HG03439 (cell line): ENCODE results near the gene FAM193B.
A peak's percentile ranks its signal among the peaks of the same experiment; 100 is the strongest.

Source experiments
- ATAC-seq: cut with Tn5 transposase; IDR thresholded peaks from one replicate; pipeline ENCODE4 v1.9.1; 2021; ENCODE audit warnings: mild to moderate bottlenecking, moderate library complexity; ENCODE audit not compliant: unreplicated experiment

Gene FAM193B

GRCh38 chr5:177519463-177520235 lies 34.7 kb downstream of the FAM193B start:
- no peak for ATAC-seq

DNA sequence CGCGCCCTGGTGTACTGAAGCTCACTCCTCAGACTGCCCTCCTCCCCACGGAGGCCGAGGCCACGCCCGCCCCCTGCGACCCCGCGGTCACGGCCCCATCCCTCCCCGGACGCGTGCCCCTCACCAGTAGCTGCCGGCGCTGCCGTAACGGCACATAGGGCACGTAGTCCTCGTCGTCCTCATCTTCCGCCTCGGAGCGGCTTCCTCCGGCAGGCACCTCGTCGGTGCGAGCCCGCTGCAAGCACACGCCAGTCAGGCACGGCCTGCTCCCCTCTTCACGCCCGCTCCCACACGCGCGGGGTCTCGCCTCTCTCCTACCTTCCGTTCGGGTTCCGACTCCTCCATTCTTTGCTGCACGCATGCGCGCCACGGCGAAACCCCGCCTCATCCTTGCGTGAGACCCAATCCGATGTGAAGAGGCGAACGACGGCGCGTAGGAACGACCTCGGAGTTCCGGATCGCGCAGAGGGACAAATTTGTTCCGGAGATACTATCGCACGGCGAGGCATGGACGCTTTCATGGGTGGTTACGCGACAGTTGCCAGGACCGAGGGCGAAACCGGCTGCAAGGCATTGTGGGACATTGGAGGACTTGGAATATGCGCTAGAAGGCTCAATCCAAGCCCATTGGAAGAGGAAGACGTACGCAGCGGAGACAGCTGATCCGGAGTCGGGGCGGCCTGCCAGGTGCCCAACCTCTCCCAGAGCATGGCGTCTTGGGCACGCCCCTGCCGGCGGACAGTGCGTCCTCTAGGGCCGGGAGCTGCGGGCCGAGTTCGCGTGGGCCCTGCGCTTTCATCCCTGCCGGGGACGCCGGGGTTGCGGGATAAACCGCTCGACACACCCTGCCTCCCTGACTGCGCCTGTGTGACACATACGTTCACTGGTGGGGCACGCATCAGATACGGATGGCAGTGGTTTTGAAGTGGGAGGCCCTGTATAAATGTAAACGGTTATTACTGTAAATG lies 37.5 kb downstream of the FAM193B start, which contains the start of gene DDX41:
DDX41 (minus strand) TSS at position 361 of the 968 bp plus-strand sequence; CDS start at position 345, 16 bp downstream.
- peak; percentile 74 for ATAC-seq

DNA sequence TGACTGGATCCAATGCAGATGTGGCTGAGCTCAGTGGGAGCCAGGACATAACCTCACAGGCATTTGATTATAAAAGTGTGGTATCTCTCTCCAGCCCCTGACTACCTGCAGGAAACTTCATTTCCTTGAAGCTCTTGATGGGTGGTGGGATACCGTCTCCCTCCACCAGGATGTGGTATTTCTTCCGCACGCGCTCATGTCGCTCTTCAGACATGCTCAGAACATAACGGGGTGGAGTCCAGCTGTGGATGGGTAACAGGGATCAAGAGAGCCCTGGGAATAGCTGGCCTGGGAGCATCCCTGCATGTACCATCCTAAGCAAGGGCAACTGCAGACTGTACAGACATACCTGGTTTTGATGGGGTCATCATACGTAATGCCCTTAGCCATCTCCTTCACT lies 38.8 kb downstream of the FAM193B start:
- no peak for ATAC-seq

- ATAC-seq = no peak
Observed at GRCh38 chr5:177514541-177514940, 39.8 kb downstream of the FAM193B start.

- ATAC-seq = no peak
Observed at GRCh38 chr5:177513500-177513899, 40.9 kb downstream of the FAM193B start.

- no peak for ATAC-seq
Observed at GRCh38 chr5:177512736-177513380, 41.5 kb downstream of the FAM193B start.

- ATAC-seq = no peak
Observed at GRCh38 chr5:177511796-177512675, 42.3 kb downstream of the FAM193B start.

GRCh38 chr5:177511181-177511580 lies 43.2 kb downstream of the FAM193B start:
- ATAC-seq = no peak

- peak; percentile 24 for ATAC-seq
Observed at GRCh38 chr5:177510567-177511053, 43.8 kb downstream of the FAM193B start.

DNA sequence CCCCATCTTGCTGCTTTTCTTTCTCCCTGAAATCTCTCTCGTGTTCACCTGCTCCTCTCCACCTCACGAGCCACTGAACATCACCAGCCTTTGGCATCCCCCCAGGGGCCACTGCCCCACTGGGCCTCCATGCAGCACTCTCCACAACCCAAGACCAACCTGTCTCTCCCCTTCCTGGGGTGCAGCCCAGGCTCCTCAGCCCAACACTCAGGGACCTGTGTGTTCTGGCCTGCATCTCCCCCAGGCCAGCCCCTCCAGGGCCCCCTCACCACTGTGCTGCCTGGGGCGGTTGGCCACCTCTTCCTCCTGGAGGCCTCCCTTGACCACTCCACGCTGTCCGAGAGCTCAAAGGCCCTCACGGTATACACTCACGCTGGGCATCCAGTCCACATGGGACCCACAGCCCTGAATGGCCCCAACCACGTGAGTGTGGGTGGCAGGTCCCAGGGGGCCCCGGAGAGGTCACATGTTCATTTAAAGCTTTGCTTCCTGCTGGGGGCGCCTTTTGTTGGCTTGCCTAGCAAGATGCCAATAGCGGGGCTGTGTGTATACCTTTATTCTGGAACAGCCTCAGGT lies 44.3 kb downstream of the FAM193B start:
- ATAC-seq = peak; percentile 38

DNA sequence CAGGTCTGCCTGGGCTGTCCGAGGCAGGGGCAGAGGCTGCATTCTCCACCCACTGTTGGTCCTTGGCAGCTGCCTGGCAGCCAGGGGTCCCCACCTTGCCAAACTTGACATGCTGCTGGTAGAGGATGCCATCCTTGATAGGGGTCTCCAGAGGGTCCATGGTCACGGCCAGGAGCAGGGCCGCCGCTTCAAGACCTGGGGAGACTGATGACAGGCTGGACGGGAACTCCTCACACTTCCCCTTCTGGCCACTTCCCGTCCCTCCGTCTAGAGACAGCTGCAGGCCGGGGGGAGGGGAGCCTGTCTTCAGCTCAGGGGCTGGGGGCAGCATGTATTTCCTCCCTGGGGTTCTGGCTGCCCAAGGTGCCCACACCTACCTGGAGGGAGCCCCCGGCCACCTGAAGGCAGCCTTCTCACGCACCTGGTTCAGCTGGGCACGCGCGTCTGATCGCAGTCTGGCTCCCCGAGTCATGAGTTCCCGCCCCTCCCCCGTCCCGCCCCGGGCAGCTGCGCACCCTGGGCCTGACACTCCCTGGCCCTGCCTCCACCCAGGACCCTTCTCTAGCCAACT lies 44.9 kb downstream of the FAM193B start, which contains the start of gene DOK3:
DOK3 (minus strand) TSS at position 446 of the 571 bp plus-strand sequence; CDS start at position 160, 286 bp downstream.
- ATAC-seq = peak; percentile 26

DNA sequence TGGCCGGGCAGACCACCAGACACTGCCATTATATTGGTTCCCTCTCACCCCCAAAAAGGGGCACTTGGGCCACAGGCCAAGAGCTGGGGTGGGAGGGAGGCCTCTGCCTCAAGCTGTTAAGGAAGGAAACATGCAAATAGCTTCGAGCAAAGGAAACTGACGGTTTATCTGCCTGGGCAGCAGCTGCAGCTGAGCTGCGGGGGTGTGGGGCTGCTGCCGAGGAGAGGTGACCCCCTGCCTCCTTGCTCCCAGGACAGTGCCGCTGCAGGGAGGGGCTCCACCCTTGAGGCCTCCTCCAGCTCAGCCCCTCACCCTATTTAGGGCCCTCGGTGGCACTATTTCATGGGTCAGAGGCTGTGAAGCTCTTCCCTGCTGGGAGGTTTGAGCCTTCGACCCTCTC lies 45.5 kb downstream of the FAM193B start:
- ATAC-seq = no peak

- no peak for ATAC-seq
Observed at GRCh38 chr5:177508221-177508611, 46.1 kb downstream of the FAM193B start.

GRCh38 chr5:177507596-177508220 lies 46.7 kb downstream of the FAM193B start:
- no peak for ATAC-seq

DNA sequence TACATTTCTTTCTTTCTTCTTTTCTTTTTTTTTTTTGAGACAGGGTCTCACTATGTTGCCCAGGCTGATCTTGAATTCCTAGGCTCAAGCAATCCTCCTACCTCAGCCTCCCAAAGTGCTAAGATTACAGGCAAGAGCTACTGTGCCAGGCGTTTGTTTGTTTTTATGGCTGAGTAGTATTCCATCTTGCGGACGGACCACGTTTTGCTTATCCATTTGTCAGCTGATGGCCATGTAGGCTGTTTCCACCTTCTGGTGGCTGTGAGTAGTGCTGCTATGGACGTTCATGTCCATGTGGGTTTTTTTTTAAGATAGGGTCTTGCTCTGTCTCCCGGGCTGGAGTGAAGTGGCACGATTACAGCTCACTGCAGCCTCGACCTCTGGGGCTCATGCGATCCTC lies 47.2 kb downstream of the FAM193B start:
- no peak for ATAC-seq

DNA sequence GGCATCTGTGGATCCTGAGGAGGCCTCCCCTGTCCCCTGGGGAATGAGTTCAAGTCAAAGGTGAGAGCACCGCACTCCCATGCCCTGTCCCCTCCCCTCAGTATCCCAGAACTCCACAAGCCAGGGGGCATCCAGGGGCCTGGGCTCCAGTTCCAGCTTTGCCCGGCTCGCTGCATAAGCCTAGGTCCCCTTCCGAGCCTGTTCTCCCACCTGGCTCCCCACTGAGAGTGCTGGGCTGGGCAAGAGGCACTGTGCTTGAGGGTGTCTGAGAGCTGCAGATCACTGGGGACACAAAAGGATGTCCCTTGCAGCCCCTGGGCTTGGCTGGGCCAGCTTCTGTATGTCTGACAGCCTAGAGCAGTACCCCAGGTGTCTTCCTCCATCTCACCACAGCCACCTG lies 49.3 kb downstream of the FAM193B start:
- ATAC-seq = no peak

DNA sequence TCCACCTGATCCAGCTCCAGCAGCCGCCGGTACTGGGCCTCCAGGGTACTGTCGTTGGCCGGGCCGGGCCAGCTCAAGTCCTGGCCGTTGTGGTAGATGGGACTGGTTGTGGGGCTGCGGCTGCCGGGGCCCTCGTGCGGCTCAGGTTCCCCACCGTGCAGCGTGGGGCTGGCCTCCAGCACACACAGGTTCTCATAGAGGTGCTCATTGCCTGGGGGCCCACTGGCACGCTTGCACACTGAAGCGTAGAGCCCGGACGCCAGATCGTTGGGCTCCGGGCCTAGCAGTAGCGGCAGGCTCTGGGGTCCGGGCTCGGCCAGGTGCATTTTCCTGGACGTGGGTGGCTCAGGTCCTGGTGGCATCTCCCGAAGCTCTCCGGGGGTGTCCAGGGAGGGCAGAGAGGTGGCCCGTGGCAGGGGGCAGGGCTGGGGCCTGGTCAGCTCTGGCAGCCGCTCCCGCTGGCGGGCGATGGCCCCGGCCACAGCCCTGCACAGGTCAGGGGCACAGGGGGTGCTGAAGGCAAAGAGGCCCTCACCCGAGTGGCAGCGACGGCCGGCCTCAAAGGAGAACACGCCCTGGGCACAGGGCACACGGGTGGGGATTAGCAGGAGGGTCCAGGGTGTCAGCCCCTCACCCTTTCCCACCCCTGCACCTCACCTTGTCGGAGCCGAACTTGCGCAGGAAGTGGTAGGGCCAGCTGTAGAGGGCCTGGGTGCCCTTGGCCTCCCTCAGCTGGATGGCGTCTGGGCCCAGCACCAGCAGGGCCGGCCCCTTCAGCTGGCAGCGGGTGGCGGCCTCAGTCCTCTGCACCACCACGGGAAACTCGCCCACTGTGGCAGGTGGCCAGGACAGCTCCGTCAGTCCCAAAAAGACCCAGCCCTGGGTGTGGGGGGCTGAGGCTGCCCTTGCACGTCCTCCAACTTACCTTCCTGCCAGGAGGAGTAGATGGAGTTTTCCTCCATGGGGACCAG lies 50.0 kb downstream of the FAM193B start:
- ATAC-seq = no peak
